Measurements from ENCODE around the gene RPL32.
"Not testable (repeated sequence)": the region's sequence is repeated elsewhere in the genome, so short reads cannot be mapped to it uniquely, and the experiment has no call there.

The RPL32 gene
- total RNA-seq: 1,008 to 1,308 reads per million in 2 donors

- peak; percentile 68 to 96 (median 82) for DNase-seq
Measured at GRCh38 chr3:12841149-12841969, at the start of gene RPL32. TSS of gene RPL32 (minus strand) at chr3:12841565. CDS start at chr3:12840237, 1,328 bp downstream.

- no peak for DNase-seq
Measured at GRCh38 chr3:12890610-12891390, 49.4 kb upstream of the RPL32 start.

- no peak for DNase-seq
Measured at GRCh38 chr3:12886736-12887135, 45.4 kb upstream of the RPL32 start.

GRCh38 chr3:12886106-12886679 is 44.8 kb upstream of the RPL32 start:
- DNase-seq: no peak

GRCh38 chr3:12885583-12885930 is 44.2 kb upstream of the RPL32 start:
- DNase-seq: no peak

GRCh38 chr3:12884790-12885582 is 43.6 kb upstream of the RPL32 start:
- DNase-seq: no peak

- DNase-seq: no peak
Measured at GRCh38 chr3:12884186-12884680, 42.9 kb upstream of the RPL32 start.

GRCh38 chr3:12882336-12883310 is 41.3 kb upstream of the RPL32 start:
- DNase-seq: no peak

GRCh38 chr3:12881858-12882257 is 40.5 kb upstream of the RPL32 start:
- DNase-seq: not testable (repeated sequence)

GRCh38 chr3:12879191-12879815 is 37.9 kb upstream of the RPL32 start:
- DNase-seq: no peak

GRCh38 chr3:12878758-12879157 is 37.4 kb upstream of the RPL32 start:
- DNase-seq: not testable (repeated sequence)

GRCh38 chr3:12878141-12878574 is 36.8 kb upstream of the RPL32 start:
- no peak for DNase-seq

- no peak for DNase-seq
Measured at GRCh38 chr3:12877040-12877439, 35.7 kb upstream of the RPL32 start.

GRCh38 chr3:12875857-12876836 is 34.8 kb upstream of the RPL32 start:
- DNase-seq: no peak

GRCh38 chr3:12871404-12871983 is 30.1 kb upstream of the RPL32 start:
- no peak for DNase-seq

- DNase-seq: peak in 2 of 5 experiments; percentile 30 to 31
Measured at GRCh38 chr3:12870942-12871341, 29.6 kb upstream of the RPL32 start.

- DNase-seq: no peak
Measured at GRCh38 chr3:12869035-12869621, 27.8 kb upstream of the RPL32 start.

All from T-helper 2 cell (primary cell).